ENCODE results near the gene ROPN1L. TPM values are rescaled to one million over a fixed set of nuclear protein-coding genes. Genes with fewer than 3 reads are reported as not detected.

Gene ROPN1L
- total RNA-seq, 1 experiment from 2014 or later, result 0.82 TPM

DNA sequence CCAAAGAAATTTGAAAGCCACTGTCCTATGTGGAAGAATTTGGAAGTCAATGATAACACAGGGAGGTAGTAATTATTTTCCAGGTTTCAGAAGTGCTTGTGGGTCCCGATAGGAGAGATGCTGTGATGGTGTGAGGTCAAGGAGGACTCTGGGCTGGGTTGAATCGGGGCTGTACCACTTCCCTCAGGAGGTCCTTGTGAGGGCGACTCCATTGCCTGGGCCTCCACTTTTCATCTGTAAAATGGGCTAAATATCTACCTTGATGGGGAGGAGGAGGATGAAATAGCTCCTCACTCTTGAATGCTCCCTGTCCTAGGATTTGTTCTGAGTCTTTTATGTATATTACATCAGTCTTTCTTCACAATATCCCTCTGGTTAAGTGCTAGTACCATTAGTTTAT, 59.0 kb downstream of the ROPN1L start:
- CTCF ChIA-PET, result interaction anchor here (0.9 to 1.2 kb wide), 2 partner anchors 11 to 128 kb away, joined by 3 read pairs; no protein-coding TSS in a partner anchor
- Mint-ChIP-seq H3K4me1 (ENCODE audit: insufficient read depth, unreplicated experiment) (peaks cover 9% of the 10 kb centered on the region), H3K27me3 (ENCODE audit: insufficient read depth, unreplicated experiment) (no peaks in the 10 kb centered on the region), H3K27ac (ENCODE audit: low read depth, unreplicated experiment) (no peak overlapping the region), H3K9me3 (ENCODE audit: unreplicated experiment) (no peaks in the 10 kb centered on the region), H3K36me3 (ENCODE audit: insufficient read depth, unreplicated experiment) (no peaks in the 10 kb centered on the region), H3K4me3 (ENCODE audit: unreplicated experiment) (no peak overlapping the region)
- no TSS peak for BruUV-seq (replicated peaks)
- TF ChIP-seq, protein P1, sequence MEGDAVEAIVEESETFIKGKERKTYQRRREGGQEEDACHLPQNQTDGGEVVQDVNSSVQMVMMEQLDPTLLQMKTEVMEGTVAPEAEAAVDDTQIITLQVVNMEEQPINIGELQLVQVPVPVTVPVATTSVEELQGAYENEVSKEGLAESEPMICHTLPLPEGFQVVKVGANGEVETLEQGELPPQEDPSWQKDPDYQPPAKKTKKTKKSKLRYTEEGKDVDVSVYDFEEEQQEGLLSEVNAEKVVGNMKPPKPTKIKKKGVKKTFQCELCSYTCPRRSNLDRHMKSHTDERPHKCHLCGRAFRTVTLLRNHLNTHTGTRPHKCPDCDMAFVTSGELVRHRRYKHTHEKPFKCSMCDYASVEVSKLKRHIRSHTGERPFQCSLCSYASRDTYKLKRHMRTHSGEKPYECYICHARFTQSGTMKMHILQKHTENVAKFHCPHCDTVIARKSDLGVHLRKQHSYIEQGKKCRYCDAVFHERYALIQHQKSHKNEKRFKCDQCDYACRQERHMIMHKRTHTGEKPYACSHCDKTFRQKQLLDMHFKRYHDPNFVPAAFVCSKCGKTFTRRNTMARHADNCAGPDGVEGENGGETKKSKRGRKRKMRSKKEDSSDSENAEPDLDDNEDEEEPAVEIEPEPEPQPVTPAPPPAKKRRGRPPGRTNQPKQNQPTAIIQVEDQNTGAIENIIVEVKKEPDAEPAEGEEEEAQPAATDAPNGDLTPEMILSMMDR (IDR thresholded peaks at IDR 0.05; ENCODE audit: unreplicated experiment), result no peak
- intact Hi-C loops (cut with micrococcal nuclease), result no loop called here
- no peak for DNase-seq (ENCODE audit: unreplicated experiment)
- POLR2A ChIA-PET, result no interaction called here

DNA sequence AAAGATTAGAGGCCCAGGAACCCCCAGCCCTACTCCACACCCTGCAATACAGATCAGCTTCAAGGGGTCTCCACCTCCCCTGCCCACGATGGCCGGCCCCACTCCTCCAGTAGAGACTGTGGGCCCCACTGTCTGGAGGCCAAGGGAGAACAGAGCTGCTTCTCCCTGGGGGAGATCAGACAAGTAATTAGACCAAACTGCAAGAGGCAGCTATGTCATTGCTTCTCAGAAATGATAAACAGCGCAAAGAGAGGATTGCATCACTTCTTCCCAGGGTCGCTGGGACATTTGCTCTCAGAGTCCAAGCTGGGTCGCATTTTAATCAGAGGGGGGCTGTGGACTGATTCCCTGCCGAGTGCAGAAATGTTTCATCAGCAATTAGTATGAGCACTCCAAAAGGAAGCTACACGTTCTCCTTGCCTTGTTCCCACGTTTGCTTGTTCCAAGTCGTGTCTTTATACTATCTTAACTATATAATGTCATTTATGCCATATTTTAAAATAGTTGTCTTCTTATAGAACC, 59.9 kb downstream of the ROPN1L start:
- Mint-ChIP-seq H3K4me3 (ENCODE audit: unreplicated experiment) (no peak overlapping the region), H3K27me3 (ENCODE audit: insufficient read depth, unreplicated experiment) (no peaks in the 10 kb centered on the region), H3K9me3 (ENCODE audit: unreplicated experiment) (no peaks in the 10 kb centered on the region), H3K27ac (ENCODE audit: low read depth, unreplicated experiment) (no peak overlapping the region), H3K4me1 (ENCODE audit: insufficient read depth, unreplicated experiment) (peaks cover 9% of the 10 kb centered on the region), H3K36me3 (ENCODE audit: insufficient read depth, unreplicated experiment) (no peaks in the 10 kb centered on the region)
- TF ChIP-seq, protein P1 (IDR thresholded peaks at IDR 0.05; ENCODE audit: unreplicated experiment), result no peak
- intact Hi-C loops (cut with micrococcal nuclease), result no loop called here
- no peak for DNase-seq (ENCODE audit: unreplicated experiment)
- CTCF ChIA-PET, result interaction anchor here (0.5 to 0.9 kb wide), 2 partner anchors 128 to 164 kb away, joined by 3 read pairs; no protein-coding TSS in a partner anchor
- no TSS peak for BruUV-seq (replicated peaks)
- POLR2A ChIA-PET, result no interaction called here

DNA sequence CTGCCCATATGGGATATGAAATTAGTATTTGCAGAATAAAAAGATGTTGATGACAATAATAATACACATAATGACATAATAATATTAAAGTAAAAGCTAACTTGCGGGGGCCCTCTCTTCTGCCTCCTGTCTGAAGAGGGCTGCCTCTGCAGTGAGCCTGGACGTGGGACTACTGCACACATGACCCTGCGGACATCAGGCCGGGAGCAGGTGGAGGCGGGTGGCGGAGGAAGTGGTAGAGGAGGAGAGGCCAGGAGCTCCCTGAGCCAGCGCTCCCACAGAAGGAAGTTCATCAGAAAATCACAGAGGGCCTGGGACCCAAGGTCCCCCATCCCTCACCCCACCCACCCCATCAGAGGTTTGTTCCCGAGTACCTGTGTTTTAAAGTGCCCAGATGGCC, 60.5 kb downstream of the ROPN1L start:
- CTCF ChIA-PET, result interaction anchor here (0.7 kb wide), 1 partner anchor 19 kb away, joined by 3 read pairs; no protein-coding TSS in a partner anchor
- no peak overlapping the region for H3K4me3 Mint-ChIP-seq (ENCODE audit: unreplicated experiment)
- H3K9me3 Mint-ChIP-seq (ENCODE audit: unreplicated experiment), result no peaks in the 10 kb centered on the region
- H3K27ac Mint-ChIP-seq (ENCODE audit: low read depth, unreplicated experiment), result no peak overlapping the region
- no peaks in the 10 kb centered on the region for H3K36me3 Mint-ChIP-seq (ENCODE audit: insufficient read depth, unreplicated experiment)
- peaks cover 9% of the 10 kb centered on the region for H3K4me1 Mint-ChIP-seq (ENCODE audit: insufficient read depth, unreplicated experiment)
- no peaks in the 10 kb centered on the region for H3K27me3 Mint-ChIP-seq (ENCODE audit: insufficient read depth, unreplicated experiment)
- POLR2A ChIA-PET, result no interaction called here
- no TSS peak for BruUV-seq (replicated peaks)
- TF ChIP-seq, protein P1 (IDR thresholded peaks at IDR 0.05; ENCODE audit: unreplicated experiment), result no peak
- DNase-seq (ENCODE audit: unreplicated experiment), result no peak
- intact Hi-C loops (cut with micrococcal nuclease), result no loop called here

DNA sequence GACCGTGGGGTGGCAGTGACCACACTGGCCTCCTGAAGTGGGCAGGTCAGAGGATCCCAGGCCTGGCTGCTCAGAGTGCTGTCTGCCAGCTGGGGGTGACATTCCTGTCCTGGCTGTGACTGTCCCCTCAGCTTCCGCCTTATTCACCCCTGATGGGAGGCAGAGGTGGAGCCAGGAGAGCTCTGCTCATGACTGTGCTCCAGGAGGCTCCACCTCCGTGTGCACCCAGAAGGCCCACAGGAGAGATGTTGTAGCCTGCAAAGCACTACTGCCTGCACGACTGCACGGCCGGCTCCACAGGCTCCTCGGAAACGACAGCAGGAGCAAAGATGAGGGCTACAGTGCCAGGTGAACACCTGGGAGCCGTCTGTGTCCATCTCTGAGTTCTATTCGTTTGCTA, 60.9 kb downstream of the ROPN1L start:
- ChIA-PET CTCF (interaction anchor here (0.7 kb wide), 1 partner anchor 18 kb away, joined by 3 read pairs; no protein-coding TSS in a partner anchor), POLR2A (no interaction called here)
- Mint-ChIP-seq H3K27me3 (ENCODE audit: insufficient read depth, unreplicated experiment) (no peaks in the 10 kb centered on the region), H3K36me3 (ENCODE audit: insufficient read depth, unreplicated experiment) (no peaks in the 10 kb centered on the region), H3K9me3 (ENCODE audit: unreplicated experiment) (no peaks in the 10 kb centered on the region), H3K4me3 (ENCODE audit: unreplicated experiment) (no peak overlapping the region), H3K4me1 (ENCODE audit: insufficient read depth, unreplicated experiment) (peaks cover 9% of the 10 kb centered on the region), H3K27ac (ENCODE audit: low read depth, unreplicated experiment) (no peak overlapping the region)
- TF ChIP-seq, protein P1 (IDR thresholded peaks at IDR 0.05; ENCODE audit: unreplicated experiment), result no peak
- BruUV-seq (replicated peaks), result no TSS peak
- intact Hi-C loops (cut with micrococcal nuclease), result no loop called here
- DNase-seq (ENCODE audit: unreplicated experiment), result no peak
